22Rv1 (cell line): ENCODE data around the gene SCCPDH.

Source experiments
- ZFX ChIP-seq: fragments of 450-650 bp; IDR thresholded peaks from 2 replicates; pipeline ENCODE4 v1.6.1; 2017; ENCODE audit warnings: antibody characterized with exemption, borderline replicate concordance
- TF ChIP-seq, protein P1 (sequence below): fragments of 450-650 bp; IDR thresholded peaks from 2 replicates; pipeline ENCODE4 v1.5.1; 2017; ENCODE audit warnings: mild to moderate bottlenecking

DNA sequence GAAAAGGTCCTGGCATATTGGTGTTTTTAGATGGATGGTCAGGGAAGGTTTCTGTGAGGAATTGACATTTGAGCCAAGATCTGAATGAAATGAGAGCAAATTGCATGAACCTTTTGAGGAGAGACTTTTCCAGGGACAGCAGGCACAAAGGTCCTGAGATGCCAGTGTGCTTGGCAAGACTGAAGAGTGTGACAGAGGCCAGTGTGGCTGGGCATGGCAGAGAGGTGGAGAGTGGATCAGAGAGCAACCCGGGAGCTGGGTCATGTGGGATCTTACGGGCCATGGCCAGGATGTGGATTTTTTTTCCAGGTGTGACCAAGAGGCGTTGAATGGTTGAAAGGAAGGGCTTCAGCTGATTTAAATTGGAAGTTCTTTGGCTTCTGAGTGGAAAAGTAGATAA is 3.4 kb downstream of the SCCPDH start:
- TF ChIP-seq, protein P1, sequence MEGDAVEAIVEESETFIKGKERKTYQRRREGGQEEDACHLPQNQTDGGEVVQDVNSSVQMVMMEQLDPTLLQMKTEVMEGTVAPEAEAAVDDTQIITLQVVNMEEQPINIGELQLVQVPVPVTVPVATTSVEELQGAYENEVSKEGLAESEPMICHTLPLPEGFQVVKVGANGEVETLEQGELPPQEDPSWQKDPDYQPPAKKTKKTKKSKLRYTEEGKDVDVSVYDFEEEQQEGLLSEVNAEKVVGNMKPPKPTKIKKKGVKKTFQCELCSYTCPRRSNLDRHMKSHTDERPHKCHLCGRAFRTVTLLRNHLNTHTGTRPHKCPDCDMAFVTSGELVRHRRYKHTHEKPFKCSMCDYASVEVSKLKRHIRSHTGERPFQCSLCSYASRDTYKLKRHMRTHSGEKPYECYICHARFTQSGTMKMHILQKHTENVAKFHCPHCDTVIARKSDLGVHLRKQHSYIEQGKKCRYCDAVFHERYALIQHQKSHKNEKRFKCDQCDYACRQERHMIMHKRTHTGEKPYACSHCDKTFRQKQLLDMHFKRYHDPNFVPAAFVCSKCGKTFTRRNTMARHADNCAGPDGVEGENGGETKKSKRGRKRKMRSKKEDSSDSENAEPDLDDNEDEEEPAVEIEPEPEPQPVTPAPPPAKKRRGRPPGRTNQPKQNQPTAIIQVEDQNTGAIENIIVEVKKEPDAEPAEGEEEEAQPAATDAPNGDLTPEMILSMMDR = no peak
- TF ChIP-seq ZFX = no peak
